T-helper 2 cell treated with Interferon-gamma antibody and Interleukin-4, amounts not matched to agents 5 μg/mL and 100 μg/mL, for 36 hours (primary cell): ENCODE data around the gene POLR1H.

Experiments
- DNase-seq: peaks from one replicate; pipeline ENCODE4 v3.0.0; 2021; ENCODE audit warnings: low spot score
- H3K27ac Mint-ChIP-seq: one replicate; pipeline ENCODE4 v1.8.0; 2021; ENCODE audit warnings: mild to moderate bottlenecking, mixed read lengths
- H3K27me3 Mint-ChIP-seq: one replicate; pipeline ENCODE4 v1.8.0; 2021; ENCODE audit warnings: low read depth, mixed read lengths
- H3K36me3 Mint-ChIP-seq: one replicate; pipeline ENCODE4 v1.8.0; 2021; ENCODE audit warnings: low read depth, mixed read lengths
- H3K4me1 Mint-ChIP-seq: one replicate; pipeline ENCODE4 v1.8.0; 2021; ENCODE audit warnings: low read depth, mixed read lengths
- H3K4me3 Mint-ChIP-seq: one replicate; pipeline ENCODE4 v1.8.0; 2022; ENCODE audit warnings: mild to moderate bottlenecking, moderate library complexity, mixed read lengths
- H3K9me3 Mint-ChIP-seq: one replicate; pipeline ENCODE4 v1.8.0; 2021; ENCODE audit warnings: mixed read lengths

Gene POLR1H

GRCh38 chr6:30067460-30068139 lies 6.5 kb downstream of the POLR1H start:
- no peak for DNase-seq
- peaks cover 61% of the 10 kb centered on the region for H3K36me3 Mint-ChIP-seq

DNA sequence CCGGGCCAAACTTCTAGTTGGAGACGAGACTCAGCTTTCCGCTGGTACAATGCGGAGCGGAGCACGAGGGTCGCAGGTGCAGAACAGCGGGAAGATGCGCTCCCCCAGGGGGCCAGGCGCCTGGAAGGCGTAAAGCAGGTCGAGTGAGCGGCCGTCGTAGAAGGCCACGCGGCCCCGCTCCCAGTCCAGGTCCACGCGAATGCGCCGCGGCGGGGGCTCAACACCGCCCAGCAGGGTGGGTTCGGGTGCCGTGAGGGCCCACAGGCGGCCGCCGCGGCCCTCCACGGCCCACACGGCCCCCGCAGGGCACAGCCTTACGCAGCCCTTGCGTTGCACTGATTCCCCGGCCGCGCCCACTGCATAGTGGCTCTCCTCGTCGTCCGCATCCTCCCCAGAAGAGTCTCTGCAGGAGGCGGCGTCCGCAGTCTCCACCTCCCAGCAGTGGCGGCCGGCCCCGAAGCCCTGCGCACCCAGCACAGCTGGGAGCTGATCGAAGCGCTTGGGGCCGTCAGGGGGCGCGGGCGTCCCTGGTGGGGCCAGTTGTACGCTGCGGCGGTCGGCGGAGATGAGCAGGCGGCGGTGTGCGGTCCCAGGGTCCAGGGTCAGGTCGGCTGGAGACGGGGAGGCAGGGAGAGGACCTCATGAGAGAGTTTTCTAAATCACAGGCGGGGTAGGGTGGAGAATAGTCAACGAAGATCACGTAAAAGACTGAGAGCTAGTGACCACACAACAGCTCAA lies 10.2 kb downstream of the POLR1H start:
- Mint-ChIP-seq H3K27me3 (peaks cover 56% of the 10 kb centered on the region), H3K27ac (no peak overlapping the region)

More at GRCh38 chr6:30067460-30068139, 6.5 kb downstream of the POLR1H start:
- Mint-ChIP-seq H3K27ac (peak overlapping the region; percentile 99), H3K9me3 (no peaks in the 10 kb centered on the region), H3K27me3 (peaks cover 22% of the 10 kb centered on the region), H3K4me3 (peak overlapping the region; percentile 99), H3K4me1 (peaks cover 42% of the 10 kb centered on the region)

DNA sequence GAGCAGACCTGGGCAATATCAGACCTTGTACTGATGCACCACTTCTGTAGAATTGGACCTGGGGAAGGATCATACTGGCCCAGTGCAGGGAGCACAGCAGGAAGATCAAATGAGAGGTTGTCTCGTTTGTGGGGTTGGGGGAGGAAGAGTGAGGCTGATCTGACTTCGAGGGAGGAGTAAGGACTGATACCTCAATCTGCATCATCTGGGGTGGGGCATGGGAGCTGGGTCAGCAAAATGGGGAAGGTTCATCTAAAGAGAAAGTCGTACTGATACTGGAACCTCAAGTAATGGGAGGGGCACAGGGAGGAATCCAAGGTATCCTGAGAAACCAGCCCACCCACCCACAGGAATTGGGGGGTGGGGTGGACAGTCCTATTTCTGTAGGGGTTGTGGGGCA lies 10.8 kb downstream of the POLR1H start:
- Mint-ChIP-seq H3K9me3 (no peaks in the 10 kb centered on the region), H3K27ac (no peak overlapping the region), H3K4me3 (peak overlapping the region; percentile 5), H3K36me3 (peaks cover 40% of the 10 kb centered on the region), H3K4me1 (peaks cover 35% of the 10 kb centered on the region), H3K27me3 (peaks cover 62% of the 10 kb centered on the region)
- no peak for DNase-seq

More for the DNA sequence above, 10.2 kb downstream of the POLR1H start:
- DNase-seq, result no peak
- Mint-ChIP-seq H3K4me1 (peaks cover 31% of the 10 kb centered on the region), H3K9me3 (no peaks in the 10 kb centered on the region), H3K4me3 (peak overlapping the region; percentile 5), H3K36me3 (peaks cover 42% of the 10 kb centered on the region)

DNA sequence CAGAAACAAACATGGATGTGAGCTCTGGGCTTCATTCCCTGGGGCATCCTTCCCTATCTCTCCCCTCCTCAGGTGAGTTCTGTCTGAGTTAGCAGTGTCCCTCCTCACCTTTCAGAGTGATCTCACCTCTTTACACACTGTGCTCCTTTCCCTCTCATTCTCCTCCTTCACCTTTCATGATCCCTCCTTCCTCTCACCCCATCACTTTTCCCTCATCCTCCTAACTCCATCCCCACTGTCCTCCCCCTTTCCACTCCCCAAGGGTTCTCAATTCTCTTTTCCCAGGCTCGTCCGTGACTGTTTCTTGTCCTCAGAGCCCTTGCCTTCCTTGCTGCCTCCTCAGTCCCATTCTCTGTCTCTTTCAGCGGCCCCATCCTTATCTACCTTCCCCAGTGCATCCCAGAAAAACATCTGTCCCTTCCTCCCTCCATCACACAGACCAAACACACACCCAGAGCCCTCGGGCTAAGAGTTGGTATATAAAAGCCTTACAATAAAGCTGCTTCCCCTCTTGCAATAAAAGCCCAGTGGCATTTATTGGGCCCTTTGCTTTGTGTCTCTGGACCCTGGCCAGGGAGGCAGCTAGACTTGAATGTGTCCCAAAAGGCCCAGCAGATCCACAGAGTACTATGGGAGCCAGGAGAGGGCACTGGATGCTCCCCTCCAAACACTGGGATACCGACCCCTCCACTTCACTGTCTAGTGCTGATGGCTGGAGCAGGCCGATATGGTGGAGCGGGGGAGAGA lies 12.6 kb downstream of the POLR1H start:
- Mint-ChIP-seq H3K4me1 (peaks cover 37% of the 10 kb centered on the region), H3K27me3 (peaks cover 74% of the 10 kb centered on the region), H3K36me3 (peaks cover 29% of the 10 kb centered on the region), H3K9me3 (no peaks in the 10 kb centered on the region), H3K4me3 (no peak overlapping the region), H3K27ac (no peak overlapping the region)
- DNase-seq, result no peak

GRCh38 chr6:30074331-30075093 lies 13.4 kb downstream of the POLR1H start:
- no peak overlapping the region for H3K27ac Mint-ChIP-seq
- DNase-seq, result no peak
- peak overlapping the region; percentile 16 for H3K4me3 Mint-ChIP-seq
- H3K9me3 Mint-ChIP-seq, result no peaks in the 10 kb centered on the region
- H3K4me1 Mint-ChIP-seq, result peaks cover 37% of the 10 kb centered on the region
- peaks cover 24% of the 10 kb centered on the region for H3K36me3 Mint-ChIP-seq
- peaks cover 82% of the 10 kb centered on the region for H3K27me3 Mint-ChIP-seq

- DNase-seq, result no peak
- peaks cover 87% of the 10 kb centered on the region for H3K27me3 Mint-ChIP-seq
- H3K4me1 Mint-ChIP-seq, result peaks cover 35% of the 10 kb centered on the region
- H3K27ac Mint-ChIP-seq, result no peak within 1 kb of the TSS
- peak within 1 kb of the TSS; percentile 59 for H3K4me3 Mint-ChIP-seq
- no peaks in the 10 kb centered on the region for H3K9me3 Mint-ChIP-seq
- H3K36me3 Mint-ChIP-seq, result peaks cover 17% of the 10 kb centered on the region
Observed at GRCh38 chr6:30075094-30075789, 14.2 kb downstream of the POLR1H start, which contains the start of gene RNF39. RNF39 (minus strand) TSS chr6:30075769; CDS start chr6:30075585, 184 bp downstream.

- H3K27me3 Mint-ChIP-seq, result peaks cover 82% of the 10 kb centered on the region
- no peaks in the 10 kb centered on the region for H3K9me3 Mint-ChIP-seq
- peaks cover 29% of the 10 kb centered on the region for H3K4me1 Mint-ChIP-seq
- peaks cover 9% of the 10 kb centered on the region for H3K36me3 Mint-ChIP-seq
- no peak for DNase-seq
- H3K27ac Mint-ChIP-seq, result no peak overlapping the region
- peak overlapping the region; percentile 59 for H3K4me3 Mint-ChIP-seq
Observed at GRCh38 chr6:30075790-30076732, 15.0 kb downstream of the POLR1H start.

DNA sequence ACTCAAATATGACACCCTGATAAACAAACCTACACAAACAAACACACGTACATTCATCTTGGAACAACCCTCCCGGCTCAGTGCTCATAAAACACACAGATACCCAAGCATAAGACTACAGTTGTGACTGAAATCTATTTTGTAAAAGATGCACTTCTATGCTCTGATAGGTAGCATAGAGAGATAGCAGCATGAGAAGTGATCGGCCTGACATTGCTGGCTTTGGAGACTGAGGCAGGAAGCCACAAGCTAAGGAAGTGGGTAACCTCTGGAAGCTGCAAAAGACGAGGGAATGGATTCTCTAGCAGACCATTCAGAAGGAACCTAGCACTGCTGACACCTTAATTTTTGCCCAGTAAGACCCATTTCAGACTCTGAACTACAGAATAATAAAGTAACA lies 16.2 kb downstream of the POLR1H start:
- Mint-ChIP-seq H3K27ac (no peak overlapping the region), H3K9me3 (no peaks in the 10 kb centered on the region), H3K27me3 (peaks cover 73% of the 10 kb centered on the region), H3K36me3 (peaks cover 4% of the 10 kb centered on the region), H3K4me1 (peaks cover 24% of the 10 kb centered on the region), H3K4me3 (peak overlapping the region; percentile 42)
- DNase-seq, result no peak

DNA sequence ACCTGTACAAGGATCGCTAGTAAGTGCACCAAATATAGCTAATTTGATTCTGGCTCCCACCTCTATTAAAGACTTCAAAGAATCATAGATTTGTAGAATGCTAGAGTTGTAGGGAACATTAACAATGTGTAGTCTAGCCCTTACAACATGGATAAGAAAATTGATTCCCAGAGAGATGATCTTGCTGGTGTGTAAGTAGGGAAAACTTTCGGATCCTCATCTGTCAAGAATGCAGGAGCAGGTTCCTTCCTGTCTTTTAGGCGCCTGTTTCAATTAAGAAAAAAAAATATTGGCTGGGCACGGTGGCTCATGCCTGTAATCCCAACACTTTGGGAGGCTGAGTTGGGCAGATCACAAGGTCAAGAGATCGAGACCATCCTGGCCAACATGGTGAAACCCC lies 26.8 kb downstream of the POLR1H start:
- Mint-ChIP-seq H3K4me3 (no peak overlapping the region), H3K36me3 (no peaks in the 10 kb centered on the region), H3K27me3 (peaks cover 59% of the 10 kb centered on the region), H3K4me1 (no peaks in the 10 kb centered on the region), H3K9me3 (no peaks in the 10 kb centered on the region), H3K27ac (no peak overlapping the region)
- no peak for DNase-seq

- no peaks in the 10 kb centered on the region for H3K36me3 Mint-ChIP-seq
- no peaks in the 10 kb centered on the region for H3K9me3 Mint-ChIP-seq
- H3K4me3 Mint-ChIP-seq, result no peak overlapping the region
- no peak overlapping the region for H3K27ac Mint-ChIP-seq
- no peak for DNase-seq
- H3K27me3 Mint-ChIP-seq, result peaks cover 75% of the 10 kb centered on the region
- H3K4me1 Mint-ChIP-seq, result no peaks in the 10 kb centered on the region
Observed at GRCh38 chr6:30091577-30092381, 30.7 kb downstream of the POLR1H start.

DNA sequence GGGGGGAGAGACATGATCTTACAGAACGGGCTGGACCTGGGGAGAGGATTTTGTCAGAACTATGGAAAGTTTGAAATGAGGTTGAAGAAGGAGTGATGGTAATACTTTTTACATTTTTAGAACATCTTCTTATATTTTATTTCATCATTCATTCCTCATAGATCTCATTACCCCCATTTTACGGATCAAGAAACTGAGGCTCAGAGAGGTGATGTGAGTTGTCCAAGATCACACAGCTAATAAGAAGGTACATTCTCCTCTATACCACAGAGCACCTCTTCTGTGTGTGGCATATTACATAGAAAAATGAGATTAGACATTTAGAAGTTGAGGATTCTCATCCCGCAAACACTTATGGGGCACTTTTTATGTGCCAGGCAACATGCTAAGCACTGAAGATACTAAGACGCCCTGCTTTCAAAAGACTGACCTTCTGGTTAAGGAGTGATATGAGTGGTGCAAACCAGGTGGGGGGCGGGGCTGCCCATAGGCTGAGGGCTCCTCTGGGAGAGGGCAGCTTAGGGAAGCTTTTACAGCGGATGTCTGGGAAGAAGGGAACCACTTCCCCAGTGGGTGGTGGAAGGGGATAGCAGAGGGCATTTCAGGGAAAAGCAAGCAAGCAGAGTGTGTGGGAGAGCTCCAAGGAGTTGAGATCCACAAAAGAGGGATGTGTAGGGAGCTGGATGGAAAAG lies 31.9 kb downstream of the POLR1H start:
- Mint-ChIP-seq H3K27ac (no peak overlapping the region), H3K4me3 (no peak overlapping the region), H3K27me3 (peaks cover 77% of the 10 kb centered on the region), H3K4me1 (peaks cover 3% of the 10 kb centered on the region), H3K9me3 (no peaks in the 10 kb centered on the region), H3K36me3 (no peaks in the 10 kb centered on the region)
- no peak for DNase-seq
